Limb (tissue), 2 donors: Measurements from ENCODE around the gene ABCB10.
"Not testable (repeated sequence)": the region's sequence is repeated elsewhere in the genome, so short reads cannot be mapped to it uniquely, and the experiment has no call there.

Source experiments
- DNase-seq, 2 donors: peaks; one replicate each; pipeline ENCODE4 v3.0.0-alpha.2; 2016; ENCODE audit errors: extremely low spot score in 2 of 2

Gene ABCB10

DNA sequence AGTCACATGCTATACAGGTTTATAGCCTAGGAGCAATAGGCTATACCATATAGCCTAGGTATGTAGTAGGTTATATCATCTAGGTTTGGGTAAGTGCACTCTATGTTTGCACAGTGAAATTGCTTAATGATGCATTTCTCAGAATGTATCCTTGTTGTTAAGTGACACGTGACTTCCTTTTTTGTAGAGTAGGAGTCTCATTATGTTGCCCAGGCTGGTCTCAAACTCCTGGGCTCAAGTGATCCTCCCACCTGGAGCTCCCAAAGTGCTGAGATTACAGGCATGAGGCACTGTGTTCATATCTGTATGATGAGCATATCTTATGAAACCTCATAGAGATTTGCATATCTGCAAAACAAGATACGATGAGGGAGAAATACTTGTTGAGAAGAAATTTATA lies 13.8 kb upstream of the ABCB10 start:
- DNase-seq: no peak

GRCh38 chr1:229570891-229571516 lies 12.5 kb upstream of the ABCB10 start:
- no peak for DNase-seq

DNA sequence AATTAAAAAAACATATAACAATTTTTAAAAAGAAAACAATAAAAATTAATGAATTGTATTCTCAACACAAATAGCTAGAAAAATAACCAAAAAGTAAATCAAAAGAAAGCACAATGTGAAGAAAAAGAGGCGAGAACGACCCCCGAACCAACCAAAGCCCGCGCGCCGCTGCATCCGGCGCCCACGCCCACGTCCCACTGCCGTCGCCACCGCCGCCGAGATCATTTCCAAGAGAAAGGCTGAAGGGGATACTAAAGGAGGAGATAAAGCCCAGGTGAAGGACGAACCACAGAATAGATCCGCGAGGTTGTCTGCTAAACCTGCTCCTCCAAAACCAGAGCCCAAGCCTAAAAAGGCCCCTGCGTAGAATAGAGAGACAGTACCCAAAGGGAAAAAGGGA lies 11.8 kb upstream of the ABCB10 start:
- no peak for DNase-seq

GRCh38 chr1:229567109-229567868 lies 8.8 kb upstream of the ABCB10 start:
- no peak for DNase-seq

DNA sequence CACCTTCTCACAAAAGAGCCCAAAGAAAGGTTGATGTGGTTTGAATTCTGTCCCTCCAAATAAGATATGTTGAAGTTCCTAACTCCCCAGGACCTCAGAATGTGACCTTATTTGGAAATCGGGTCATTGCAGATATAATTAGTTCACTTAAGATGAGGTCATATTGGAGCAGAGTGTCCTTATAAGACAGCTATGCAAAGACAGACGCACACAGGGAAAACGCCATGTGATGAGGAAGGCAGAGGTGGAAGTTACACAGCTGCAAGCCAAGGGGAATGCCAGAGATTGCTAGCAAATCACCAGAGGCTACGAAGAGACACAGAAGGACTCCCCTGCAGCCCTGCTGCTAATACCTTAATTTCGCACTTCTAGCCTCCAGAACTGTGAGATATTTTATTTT lies 5.2 kb upstream of the ABCB10 start:
- no peak for DNase-seq

GRCh38 chr1:229563241-229563640 lies 4.7 kb upstream of the ABCB10 start:
- no peak for DNase-seq

DNA sequence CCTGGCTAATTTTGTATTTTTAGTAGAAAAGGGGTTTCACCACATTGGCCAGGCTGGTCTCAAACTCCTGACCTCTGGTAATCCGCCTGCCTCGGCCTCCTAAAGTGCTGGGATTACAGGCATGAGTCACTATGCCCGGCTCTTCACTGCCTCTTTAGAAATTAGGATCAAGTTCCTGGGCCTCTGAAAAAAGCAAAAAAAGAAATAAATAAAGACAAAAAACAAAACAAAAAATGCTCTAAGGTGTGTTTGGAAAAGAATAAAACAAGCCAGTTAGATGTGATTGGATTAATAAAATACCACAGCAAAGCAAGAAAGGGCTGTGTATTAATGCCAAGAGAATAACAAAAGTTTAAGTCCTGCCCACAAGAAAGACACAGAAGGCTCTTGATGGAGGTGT lies 4.2 kb upstream of the ABCB10 start:
- DNase-seq: no peak

DNA sequence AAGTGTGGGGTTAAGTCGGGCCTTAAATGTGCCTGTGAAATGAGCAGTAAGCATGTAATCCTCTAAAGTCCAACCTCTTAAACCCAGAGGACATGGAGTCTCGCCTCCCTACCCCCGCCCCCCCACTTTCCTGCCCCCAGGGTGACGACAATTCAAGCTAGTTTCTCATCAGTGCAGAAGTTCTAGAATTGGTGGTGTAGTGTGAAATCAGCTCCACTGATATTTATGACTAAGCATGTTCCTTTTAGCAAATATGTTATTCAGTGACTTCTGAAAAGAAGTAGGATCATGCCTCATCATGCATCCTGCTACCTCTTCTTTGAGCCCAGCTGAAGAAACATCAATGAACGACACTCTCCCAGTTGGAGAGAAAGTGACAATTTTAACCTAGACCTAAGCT lies 2.6 kb upstream of the ABCB10 start:
- no peak for DNase-seq

- DNase-seq: not testable (repeated sequence)
Measured at GRCh38 chr1:229560124-229560523, 1.6 kb upstream of the ABCB10 start.

GRCh38 chr1:229559336-229559801 lies 862 bp upstream of the ABCB10 start:
- DNase-seq: not testable (repeated sequence)

DNA sequence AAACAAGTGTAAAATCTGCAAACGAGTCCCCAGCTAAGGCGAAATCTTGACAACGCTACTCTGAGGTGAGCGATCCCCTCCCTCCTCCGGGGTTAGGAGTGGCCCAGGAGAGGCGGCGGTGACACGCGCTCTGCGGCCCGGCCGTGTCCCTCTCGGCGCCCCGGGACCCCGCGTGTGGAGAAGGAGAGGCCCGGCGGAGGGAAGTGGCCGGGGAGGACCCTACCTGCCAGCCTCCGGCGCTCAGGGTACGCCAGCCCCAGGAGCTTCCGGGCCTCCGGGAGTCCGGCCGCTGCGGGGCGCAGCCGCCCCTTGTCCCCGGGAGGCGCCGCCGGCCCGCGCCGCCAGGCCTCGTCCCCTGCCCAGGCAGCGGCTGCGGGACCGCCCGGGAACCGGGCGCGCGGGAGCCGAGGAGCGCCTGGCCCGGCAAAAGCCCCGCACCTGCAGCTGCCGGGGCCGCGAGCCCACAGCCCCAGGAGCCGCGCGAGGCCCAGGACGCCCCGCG lies 543 bp downstream of the ABCB10 start:
- peak in 1 of 2 donors; percentile 69 for DNase-seq

GRCh38 chr1:229557200-229557850 lies 1.2 kb downstream of the ABCB10 start:
- peak in 1 of 2 donors; percentile 21 for DNase-seq

- no peak for DNase-seq
Measured at GRCh38 chr1:229554886-229555621, 3.5 kb downstream of the ABCB10 start.

DNA sequence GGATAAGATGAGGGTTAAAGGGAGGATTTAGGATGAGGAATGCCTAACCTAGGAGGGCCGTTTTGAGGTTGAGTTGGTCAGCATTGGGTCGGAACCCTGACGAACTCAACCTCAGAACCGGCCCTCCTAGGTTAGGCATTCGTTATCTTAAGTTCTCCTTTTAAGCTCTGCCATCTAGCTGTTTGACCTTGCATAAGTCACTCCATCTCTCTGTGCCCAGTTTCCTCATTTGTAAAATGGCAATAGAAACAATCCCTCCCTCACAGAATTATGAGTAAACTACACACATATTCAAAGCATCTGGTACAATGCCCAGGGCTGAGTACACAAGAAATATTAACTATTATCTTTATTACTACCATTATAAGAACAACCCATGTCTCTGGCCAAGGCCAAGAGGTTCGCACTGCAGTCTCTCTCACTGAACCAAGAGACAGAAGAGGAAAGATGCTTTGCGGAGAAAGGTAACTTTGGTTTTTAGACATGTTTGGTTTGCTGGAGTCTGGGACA lies 4.8 kb downstream of the ABCB10 start:
- no peak for DNase-seq

DNA sequence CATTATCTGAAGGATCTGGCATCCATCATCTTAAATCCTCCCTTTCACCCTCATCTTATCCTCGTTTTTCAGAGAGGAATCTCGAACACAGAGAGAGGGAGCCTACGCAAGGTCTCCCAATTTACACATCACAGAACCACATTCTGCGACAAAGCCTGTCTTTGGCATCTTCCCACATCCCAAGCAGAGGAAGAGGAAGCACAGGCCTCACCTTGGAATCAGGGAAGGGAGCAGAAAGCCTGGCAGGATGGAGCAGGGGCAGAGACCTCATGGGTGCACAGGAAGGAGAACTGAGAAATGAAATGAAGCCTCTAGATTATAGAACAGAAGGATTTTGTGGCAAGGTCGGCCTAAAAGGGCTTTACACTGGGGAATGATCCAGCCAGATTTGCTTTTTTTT lies 5.8 kb downstream of the ABCB10 start:
- DNase-seq: no peak

GRCh38 chr1:229550812-229551567 lies 7.5 kb downstream of the ABCB10 start:
- DNase-seq: no peak

DNA sequence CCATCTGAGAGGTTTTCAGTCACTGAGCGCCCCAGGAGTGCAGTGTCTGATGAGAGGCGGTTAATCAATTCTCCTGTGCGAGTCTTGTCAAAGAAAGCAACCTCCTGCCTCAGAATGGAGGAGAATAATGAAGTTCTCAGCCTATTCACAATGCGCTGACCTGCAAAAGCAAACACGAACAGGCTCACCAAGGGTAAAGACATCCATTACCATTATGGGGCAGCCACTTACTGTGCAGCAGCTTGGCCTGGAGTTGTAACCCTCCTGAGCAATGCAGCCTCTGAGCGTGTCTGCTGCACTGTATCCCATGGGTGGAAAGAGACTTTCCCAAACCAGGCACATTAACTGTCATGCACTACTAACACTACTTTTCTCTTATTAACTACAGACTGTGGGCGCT lies 11.0 kb downstream of the ABCB10 start:
- DNase-seq: no peak

DNA sequence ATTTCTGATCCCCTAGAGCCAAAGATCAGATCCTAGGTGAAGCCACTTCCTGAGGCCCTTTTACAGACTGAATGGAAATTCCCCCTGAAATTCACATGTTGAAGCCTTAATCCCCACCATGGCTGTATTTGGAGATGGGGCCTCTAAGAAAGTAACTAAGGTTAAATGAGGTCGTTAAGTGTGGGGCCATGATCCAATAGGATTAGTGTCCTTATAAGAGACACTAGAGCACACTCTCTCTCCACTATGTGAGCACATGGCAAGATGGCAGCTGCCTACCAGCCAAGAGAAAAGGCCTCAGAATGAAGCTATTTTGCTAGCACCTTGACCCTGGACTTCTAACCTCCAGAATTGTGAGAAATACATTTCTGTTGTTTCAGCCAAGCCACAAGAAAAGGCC lies 13.9 kb downstream of the ABCB10 start:
- no peak for DNase-seq

- no peak for DNase-seq
Measured at GRCh38 chr1:229539863-229540506, 18.5 kb downstream of the ABCB10 start.

- DNase-seq: no peak
Measured at GRCh38 chr1:229538945-229539344, 19.6 kb downstream of the ABCB10 start.
